PC-3 (cell line): ENCODE data around the gene CHAF1B. TPM values are rescaled to one million over a fixed set of nuclear protein-coding genes. Genes with fewer than 3 reads are reported as not detected.

Experiments used
- ATAC-seq: fragments of 200-7000 bp; cut with Tn5 transposase; 2 replicates; pipeline ENCODE4 v1.9.1; 2020; ENCODE audit warnings: mild to moderate bottlenecking, moderate library complexity
- Bru-seq: library from RNA; stranded (reverse); fragments of 400-500 nt; gene quantifications from one replicate; lab custom pipeline; 2021; lab: Mats Ljungman, UMichigan
- BruChase-seq, 2 experiments: library from RNA; stranded (reverse); fragments of 400-500 nt; gene quantifications; one replicate each; lab custom pipeline; 2021; lab: Mats Ljungman, UMichigan
- BruUV-seq: library from RNA; stranded (reverse); fragments of 400-500 nt; replicated peaks from 2 replicates; lab custom pipeline; 2021; lab: Mats Ljungman, UMichigan
- CTCF ChIA-PET: fragments of 300-600 bp; sonication (Branson Sonifier 250); formaldehyde crosslinking; loops from one replicate; lab custom pipeline; 2022; ENCODE audit warnings: antibody characterized with exemption; lab: Charles Lee
- POLR2A ChIA-PET: fragments of 300-600 bp; sonication (Branson Sonifier 250); formaldehyde crosslinking; loops from one replicate; lab custom pipeline; 2022; ENCODE audit warnings: antibody characterized with exemption; ENCODE audit not compliant: unreplicated experiment; lab: Charles Lee
- DNase-seq: peaks from one replicate; pipeline ENCODE4 v3.0.0-alpha.2; 2015
- H2AFZ ChIP-seq: fragments of 300-600 bp; sonication (generic); 2 replicates; pipeline ENCODE4 v1.6.0; 2016; ENCODE audit warnings: antibody characterized with exemption, low read length
- H3F3A ChIP-seq: fragments of 300-600 bp; sonication (generic); one replicate; pipeline ENCODE4 v1.6.0; 2017; ENCODE audit warnings: antibody characterized with exemption, low read length, control low read depth, mild to moderate bottlenecking; ENCODE audit not compliant: unreplicated experiment
- H3K27ac ChIP-seq: fragments of 300-600 bp; sonication (generic); 2 replicates; pipeline ENCODE4 v1.5.1; 2016; ENCODE audit warnings: mild to moderate bottlenecking, low read length
- H3K27me3 ChIP-seq: fragments of 300-600 bp; sonication (generic); 2 replicates; pipeline ENCODE4 v1.6.1; 2016; ENCODE audit warnings: low read length, mixed read lengths
- H3K36me3 ChIP-seq: fragments of 300-600 bp; sonication (generic); 2 replicates; pipeline ENCODE4 v1.6.1; 2016; ENCODE audit warnings: low read depth, mixed run types, low read length, mixed read lengths
- H3K4me1 ChIP-seq: fragments of 300-600 bp; sonication (generic); 2 replicates; pipeline ENCODE4 v1.5.1; 2016; ENCODE audit warnings: low read length; ENCODE audit not compliant: insufficient read depth
- H3K4me2 ChIP-seq: fragments of 300-600 bp; sonication (generic); 2 replicates; pipeline ENCODE4 v1.6.0; 2016; ENCODE audit warnings: low read length
- H3K4me3 ChIP-seq: fragments of 300-600 bp; sonication (generic); 2 replicates; pipeline ENCODE4 v1.5.1; 2016; ENCODE audit warnings: mild to moderate bottlenecking, low read length, mixed read lengths
- H3K79me2 ChIP-seq: fragments of 300-600 bp; sonication (generic); 2 replicates; pipeline ENCODE4 v1.6.1; 2017; ENCODE audit warnings: low read length, mixed read lengths
- H3K9ac ChIP-seq: fragments of 300-600 bp; sonication (generic); 2 replicates; pipeline ENCODE4 v1.6.0; 2016; ENCODE audit warnings: mild to moderate bottlenecking, low read length
- H3K9me2 ChIP-seq: fragments of 300-600 bp; sonication (generic); replicated peaks from 2 replicates; pipeline ENCODE4 v1.6.1; 2016; ENCODE audit warnings: mixed run types, low read length, mixed read lengths
- H3K9me3 ChIP-seq: fragments of 300-600 bp; sonication (generic); 2 replicates; pipeline ENCODE4 v1.6.1; 2016; ENCODE audit warnings: low read length, mixed read lengths
- H4K20me1 ChIP-seq: fragments of 300-600 bp; sonication (generic); 2 replicates; pipeline ENCODE4 v1.6.1; 2016; ENCODE audit warnings: low read length, mixed read lengths
- CTCF ChIP-seq: fragments of 300-600 bp; sonication (generic); conservative IDR thresholded peaks from 2 replicates; pipeline ENCODE4 v1.5.1; 2017; ENCODE audit warnings: antibody characterized with exemption, low read depth, mild to moderate bottlenecking, low read length
- EZH2 ChIP-seq: fragments of 300-600 bp; sonication (generic); IDR thresholded peaks from one replicate; pipeline ENCODE4 v1.6.1; 2017; ENCODE audit warnings: antibody characterized with exemption, mild to moderate bottlenecking, low read length; ENCODE audit not compliant: unreplicated experiment
- EZH2phosphoT487 ChIP-seq: fragments of 300-600 bp; sonication (generic); IDR thresholded peaks from 2 replicates; pipeline ENCODE4 v1.6.1; 2018; ENCODE audit warnings: mild to moderate bottlenecking, antibody characterized with exemption, low read length, borderline replicate concordance
- intact Hi-C: fragments of 100-400 bp; cut with micrococcal nuclease; formaldehyde crosslinking; loops from 2 replicates; pipeline ENCODE4 v1.9.0; 2023
- long read RNA-seq: library from polyadenylated mRNA; unstranded; transcript quantifications from one replicate; pipeline ENCODE4 v2.0.0, GENCODE V29; 2021; ENCODE audit not compliant: unreplicated experiment
- total RNA-seq: library from RNA; depleted of rRNA; stranded (reverse); fragments of >200 nt; gene quantifications from 2 replicates; pipeline ENCODE4 v1.2.3, GENCODE V29; 2014; rRNA removed

The CHAF1B gene
- 18.5 and 19.0 TPM in 2 replicates for total RNA-seq
- Bru-seq, nascent RNA, result percentile 55 among the genes with signal in this experiment
- percentile 73 among the genes with signal in this experiment for BruChase-seq, experiment 1, labeled RNA remaining after a 6-hour chase
- percentile 64 among the genes with signal in this experiment for BruChase-seq, experiment 2, labeled RNA remaining after a 2-hour chase
- long read RNA-seq, full-length matches to known transcripts, result 10 of 29 reads
- long read RNA-seq, partial matches to known transcripts, result 3 of 29 reads
- long read RNA-seq, other reads (novel, unspliced or antisense), result 16 of 29 reads

GRCh38 chr21:36385233-36386030, at the start of gene CHAF1B:
Gene CHAF1B, plus strand, starts transcription at chr21:36385392. Its CDS starts 745 bp downstream, at chr21:36386137.
- H3K27me3 ChIP-seq, result no peaks in the 10 kb centered on the region
- intact Hi-C loops, result no loop called here
- ATAC-seq, result peak; percentile 92
- DNase-seq, result peak; percentile 94
- peaks cover 16% of the 10 kb centered on the region for H3K79me2 ChIP-seq
- POLR2A ChIA-PET, result interaction anchor here (0.6 kb wide), 1 partner anchor 183 kb away, joined by 4 read pairs; no protein-coding TSS in a partner anchor
- CTCF ChIA-PET, result interaction anchor here (0.5 to 0.6 kb wide), 3 partner anchors 123 to 705 kb away, joined by 3 read pairs; no protein-coding TSS in a partner anchor
- H3K36me3 ChIP-seq, result no peaks in the 10 kb centered on the region
- H3K4me2 ChIP-seq, result peak within 1 kb of the TSS; percentile 87
- H3K9me2 ChIP-seq, result no peaks in the 10 kb centered on the region
- H4K20me1 ChIP-seq, result no peaks in the 10 kb centered on the region
- H3K4me1 ChIP-seq, result peaks cover 15% of the 10 kb centered on the region
- peak within 1 kb of the TSS; percentile 94 for H3K9ac ChIP-seq
- BruUV-seq, result no TSS peak
- H3K9me3 ChIP-seq, result no peaks in the 10 kb centered on the region
- H2AFZ ChIP-seq, result peak within 1 kb of the TSS; percentile 84
- TF ChIP-seq CTCF (no peak), EZH2 (no peak), EZH2phosphoT487 (no peak)
- peaks cover 6% of the 10 kb centered on the region for H3F3A ChIP-seq
- H3K27ac ChIP-seq, result 0 out of 2 replicates have a peak within 1 kb of the TSS, but pooled peaks have one; percentile 24
- peak within 1 kb of the TSS; percentile 94 for H3K4me3 ChIP-seq

- DNase-seq (peak; percentile 76), ATAC-seq (peak; percentile 99)
- no peaks in the 10 kb centered on the region for H4K20me1 ChIP-seq
- intact Hi-C loops, result no loop called here
- TF ChIP-seq EZH2 (no peak), CTCF (no peak), EZH2phosphoT487 (no peak)
- POLR2A ChIA-PET, result interaction anchor here (0.6 kb wide), 3 partner anchors 17 to 277 kb away, joined by 3 read pairs; partner anchors contain the start of gene MORC3
- no peaks in the 10 kb centered on the region for H3K9me3 ChIP-seq
- H3K4me1 ChIP-seq, result peaks cover 19% of the 10 kb centered on the region
- peak overlapping the region; percentile 52 for H3K4me2 ChIP-seq
- H3K4me3 ChIP-seq, result no peak overlapping the region
- peak overlapping the region; percentile 20 for H2AFZ ChIP-seq
- no peaks in the 10 kb centered on the region for H3F3A ChIP-seq
- peak overlapping the region; percentile 71 for H3K27ac ChIP-seq
- peak overlapping the region; percentile 34; the same call in 1 of the 2 replicates for H3K9ac ChIP-seq
- H3K79me2 ChIP-seq, result peaks cover 36% of the 10 kb centered on the region
- H3K36me3 ChIP-seq, result peaks cover 41% of the 10 kb centered on the region; the same call in 1 of the 2 replicates
- no peaks in the 10 kb centered on the region for H3K9me2 ChIP-seq
- H3K27me3 ChIP-seq, result no peaks in the 10 kb centered on the region
- CTCF ChIA-PET, result interaction anchor here (0.5 to 0.8 kb wide), 2 partner anchors 16 kb away, joined by 3 read pairs; no protein-coding TSS in a partner anchor
- BruUV-seq, result TSS peak; percentile 20
These were observed 48.1 kb upstream of the CHAF1B start for GRCh38 chr21:36337099-36337509.
